Measurements from ENCODE around the gene FCRLA.

DNA sequence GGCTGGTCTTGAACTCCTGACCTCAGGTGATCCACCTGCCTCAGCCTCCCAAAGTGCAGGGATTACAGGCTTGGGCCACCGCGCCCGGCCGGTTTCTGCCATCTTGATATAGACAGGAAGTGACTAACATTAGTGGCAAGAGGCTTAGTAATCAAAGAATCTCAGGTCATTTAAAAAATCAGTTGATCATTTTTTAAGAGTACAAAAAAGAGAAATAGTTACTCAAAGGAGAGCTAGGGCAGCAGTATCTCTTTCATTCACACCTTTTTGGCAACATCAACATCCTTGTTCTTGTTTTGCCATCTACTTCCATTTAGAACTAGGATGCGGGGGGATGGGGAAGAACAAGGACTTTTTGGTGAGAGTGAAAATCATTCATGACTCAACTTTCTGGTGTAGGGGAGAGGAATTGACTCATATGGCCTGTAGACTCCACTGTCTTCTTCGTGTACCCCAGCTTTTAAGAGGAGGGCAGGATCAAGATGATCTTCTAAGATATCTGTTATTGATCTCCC, 23.1 kb downstream of the FCRLA start:
- TF ChIP-seq POLR2AphosphoS5 (IDR thresholded peaks at IDR 0.05; ENCODE audit: insufficient read depth in 1 of 2, low read depth in 1 of 2): no peak
- TF ChIP-seq, protein P1, sequence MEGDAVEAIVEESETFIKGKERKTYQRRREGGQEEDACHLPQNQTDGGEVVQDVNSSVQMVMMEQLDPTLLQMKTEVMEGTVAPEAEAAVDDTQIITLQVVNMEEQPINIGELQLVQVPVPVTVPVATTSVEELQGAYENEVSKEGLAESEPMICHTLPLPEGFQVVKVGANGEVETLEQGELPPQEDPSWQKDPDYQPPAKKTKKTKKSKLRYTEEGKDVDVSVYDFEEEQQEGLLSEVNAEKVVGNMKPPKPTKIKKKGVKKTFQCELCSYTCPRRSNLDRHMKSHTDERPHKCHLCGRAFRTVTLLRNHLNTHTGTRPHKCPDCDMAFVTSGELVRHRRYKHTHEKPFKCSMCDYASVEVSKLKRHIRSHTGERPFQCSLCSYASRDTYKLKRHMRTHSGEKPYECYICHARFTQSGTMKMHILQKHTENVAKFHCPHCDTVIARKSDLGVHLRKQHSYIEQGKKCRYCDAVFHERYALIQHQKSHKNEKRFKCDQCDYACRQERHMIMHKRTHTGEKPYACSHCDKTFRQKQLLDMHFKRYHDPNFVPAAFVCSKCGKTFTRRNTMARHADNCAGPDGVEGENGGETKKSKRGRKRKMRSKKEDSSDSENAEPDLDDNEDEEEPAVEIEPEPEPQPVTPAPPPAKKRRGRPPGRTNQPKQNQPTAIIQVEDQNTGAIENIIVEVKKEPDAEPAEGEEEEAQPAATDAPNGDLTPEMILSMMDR (IDR thresholded peaks at IDR 0.05): no peak

Measured in vagina (tissue), 2 donors.